ENCODE results near the gene PCDH9. TPM values are rescaled to one million over a fixed set of nuclear protein-coding genes. Genes with fewer than 3 reads are reported as not detected.

The PCDH9 gene
- total and polyA plus RNA-seq, 12 donors = 2.9 to 32.0 (median 15.4) TPM

GRCh38 chr13:67133476-67133875, 96.7 kb downstream of the PCDH9 start:
- TF ChIP-seq CTCF (IDR thresholded peaks at IDR 0.05) = no peak
- Histone ChIP-seq H3K4me3 (no peak overlapping the region), H3K9me3 (no peaks in the 10 kb centered on the region), H3K27me3 (no peaks in the 10 kb centered on the region), H3K36me3 (no peaks in the 10 kb centered on the region), H3K27ac (peak overlapping the region in 5 of 10 donors; percentile 78 to 83 (median 82)), H3K4me1 (peaks cover 0 to 42% (median 14%) of the 10 kb centered on the region in 9 donors)
- WGBS, 2 donors = 95 to 96% methylated on average over 1 of the region's 1 CpG
- intact Hi-C loops (cut with DNase I) = loop anchor here in 2 of 10 donors (5.0 kb wide), 2 partner anchors 41 to 46 kb away; no protein-coding TSS in a partner anchor
- DNase-seq (no peak), ATAC-seq (no peak)

GRCh38 chr13:67131393-67131792, 98.7 kb downstream of the PCDH9 start:
- Histone ChIP-seq H3K36me3 (no peaks in the 10 kb centered on the region), H3K4me3 (no peak overlapping the region), H3K9me3 (no peaks in the 10 kb centered on the region), H3K27ac (peak overlapping the region in 2 of 10 donors; percentile 4 to 7), H3K27me3 (no peaks in the 10 kb centered on the region), H3K4me1 (peaks cover 0 to 36% (median 14%) of the 10 kb centered on the region in 9 donors)
- DNase-seq (no peak), ATAC-seq (no peak)
- 93 to 100% methylated on average over 1 of the region's 1 CpG for WGBS, 2 donors
- intact Hi-C loops (cut with DNase I) = loop anchor here in 2 of 10 donors (5.0 kb wide), 2 partner anchors 39 to 44 kb away; no protein-coding TSS in a partner anchor
- no peak for TF ChIP-seq CTCF (IDR thresholded peaks at IDR 0.05)

GRCh38 chr13:67130444-67130843, 99.7 kb downstream of the PCDH9 start:
- Histone ChIP-seq H3K27ac (peak overlapping the region in 3 of 10 donors; percentile 4 to 21 (median 7)), H3K36me3 (no peaks in the 10 kb centered on the region), H3K4me3 (no peak overlapping the region), H3K4me1 (peaks cover 0 to 27% (median 14%) of the 10 kb centered on the region in 9 donors), H3K9me3 (no peaks in the 10 kb centered on the region), H3K27me3 (no peaks in the 10 kb centered on the region)
- ATAC-seq = peak in 3 of 8 donors; percentile 61 to 72 (median 61)
- intact Hi-C loops (cut with DNase I) = loop anchor here in 2 of 10 donors (5.0 kb wide), 2 partner anchors 38 to 43 kb away; no protein-coding TSS in a partner anchor
- 45 to 59% methylated on average over 5 of the region's 5 CpGs for WGBS, 2 donors
- DNase-seq = no peak
- no peak for TF ChIP-seq CTCF (IDR thresholded peaks at IDR 0.05)

- Histone ChIP-seq H3K27ac (no peak overlapping the region), H3K36me3 (no peaks in the 10 kb centered on the region), H3K4me1 (peaks cover 0 to 8% (median 1%) of the 10 kb centered on the region in 9 donors), H3K4me3 (no peak overlapping the region), H3K9me3 (no peaks in the 10 kb centered on the region), H3K27me3 (no peaks in the 10 kb centered on the region)
- TF ChIP-seq CTCF (IDR thresholded peaks at IDR 0.05) = no peak
- 67 to 70% methylated on average over 3 of the region's 3 CpGs for WGBS, 2 donors
- intact Hi-C loops (cut with DNase I) = no loop called here
- ATAC-seq (no peak), DNase-seq (no peak)
Measured at GRCh38 chr13:67128136-67128535, 102.0 kb downstream of the PCDH9 start.
